ENCODE data around the gene ST3GAL3. TPM values are rescaled to one million over a fixed set of nuclear protein-coding genes. Genes with fewer than 3 reads are reported as not detected.

ST3GAL3 gene
- total and polyA plus RNA-seq, 2 of the 13 experiments (the other 11 are each of a cell fraction or from before 2014, with no cell fraction given) = 5.1 to 8.1 TPM

GRCh38 chr1:43947874-43948437 is 240.6 kb downstream of the ST3GAL3 start:
- intact Hi-C loops (cut with micrococcal nuclease; ENCODE audit: unreplicated experiment) (loop anchor here (1.0 to 5.0 kb wide), 2 partner anchors 21 to 241 kb away; partner anchors contain the start of gene ST3GAL3), in situ Hi-C loops (cut with HindIII; ENCODE audit: extremely low pct_ligation_motif_present, low pct_unique_long_range_greater_than_20kb) (no loop called here)
- H4K20me1 ChIP-seq (ENCODE audit: insufficient read depth, low read length) = no peaks in the 10 kb centered on the region
- H3K27ac ChIP-seq (ENCODE audit: extremely low read length, insufficient read depth, low read length) = peak overlapping the region; percentile 93
- POLR2A ChIA-PET = interaction anchor here (1.0 to 5.0 kb wide), 6 partner anchors 8 to 39 kb away, joined by 3 to 38 read pairs (median 9); partner anchors contain the start of genes ATP6V0B and DPH2
- no peaks in the 10 kb centered on the region; a peak in 1 of 5 replicates for H3K36me3 ChIP-seq (replicated peaks in 1 of 2; ENCODE audit: control insufficient read depth in 1 of 2, insufficient read depth in 2 of 2, low read length in 2 of 2)
- H3K4me1 ChIP-seq (ENCODE audit: insufficient read depth, low read length) = peaks cover 27% of the 10 kb centered on the region
- ATAC-seq = peak; percentile 61
- H3K27me3 ChIP-seq (ENCODE audit: control insufficient read depth in 1 of 2, insufficient read depth in 2 of 2, low read length in 2 of 2) = no peaks in the 10 kb centered on the region; a peak in 1 of 5 replicates
- CTCF ChIA-PET (ENCODE audit: low intra/inter-chr PET ratio, low total read pairs) = no interaction called here
- peaks cover 11% of the 10 kb centered on the region for H3K79me2 ChIP-seq (ENCODE audit: insufficient read depth, low read length)
- no peak overlapping the region for H2AFZ ChIP-seq (ENCODE audit: low read length)
- peak; percentile 85 for FAIRE-seq
- 3% methylated on average over 3 of the region's 3 CpGs for WGBS (ENCODE audit: low lambda C conversion rate)
- peak; percentile 71 for DNase-seq (ENCODE audit: low spot score)
- peak overlapping the region; percentile 84 for H3K4me2 ChIP-seq (ENCODE audit: low read depth, low read length)
- BruUV-seq (replicated peaks) = no TSS peak
- peak overlapping the region; percentile 94 for H3K9ac ChIP-seq (ENCODE audit: insufficient read depth, low read depth, low read length)
- H3K4me3 ChIP-seq (replicated peaks in 1 of 3; ENCODE audit: insufficient read depth in 1 of 3, low read depth in 2 of 3, low read length in 3 of 3) = peak overlapping the region; percentile 69 to 90 (median 79)
- no peaks in the 10 kb centered on the region for H3K9me3 ChIP-seq (ENCODE audit: low read length)
- TF ChIP-seq ZNF335 (CRISPR knock-in tag; IDR thresholded peaks at IDR 0.05) = peak; percentile 93; the same call in 1 of the 2 replicates
- 0 out of 2 replicates have a peak, but pooled peaks have one; percentile 37 for TF ChIP-seq SALL2 (CRISPR knock-in tag; IDR thresholded peaks at IDR 0.05)
- no peak for TF ChIP-seq KMT2B (CRISPR knock-in tag; IDR thresholded peaks at IDR 0.05)
- TF ChIP-seq ETV6 (CRISPR knock-in tag; conservative IDR thresholded peaks at IDR 0.05) = 0 out of 2 replicates have a peak, but pooled peaks have one; percentile 22
- TF ChIP-seq HNF4G (IDR thresholded peaks at IDR 0.05; ENCODE audit: borderline replicate concordance, low read depth, low read length) = peak; percentile 27; the same call in 1 of the 2 replicates
- TF ChIP-seq HNF4G (CRISPR knock-in tag; IDR thresholded peaks at IDR 0.05; ENCODE audit: borderline replicate concordance, low read depth) = no peak
- no peak for TF ChIP-seq ZFP36 (IDR thresholded peaks at IDR 0.05; ENCODE audit: borderline replicate concordance, low read depth, low read length, partially characterized antibody)
- 0 out of 2 replicates have a peak, but pooled peaks have one; percentile 14 for TF ChIP-seq KDM5A (IDR thresholded peaks at IDR 0.05; ENCODE audit: borderline replicate concordance, low read length)
- TF ChIP-seq HMGXB3 (CRISPR knock-in tag; IDR thresholded peaks at IDR 0.05; ENCODE audit: borderline replicate concordance) = 0 out of 2 replicates have a peak, but pooled peaks have one; percentile 28
- 0 out of 2 replicates have a peak, but pooled peaks have one; percentile 22 for TF ChIP-seq KLF12 (CRISPR knock-in tag; IDR thresholded peaks at IDR 0.05; ENCODE audit: borderline replicate concordance)
- 0 out of 2 replicates have a peak, but pooled peaks have one; percentile 46 for TF ChIP-seq ZNF800 (CRISPR knock-in tag; IDR thresholded peaks at IDR 0.05)
- TF ChIP-seq ZNF263 (CRISPR knock-in tag; IDR thresholded peaks at IDR 0.05) = peak; percentile 58

All from HepG2 (cell line).